Progenitor cell of endocrine pancreas (in vitro differentiated cells): ENCODE data around the gene RAB3A. TPM values are rescaled to one million over a fixed set of nuclear protein-coding genes. Genes with fewer than 3 reads are reported as not detected.
A peak's percentile ranks its signal among the peaks of the same experiment; 100 is the strongest.

Source experiments
- DNase-seq: peaks from one replicate; pipeline ENCODE4 v3.0.0; 2021; ENCODE audit warnings: low spot score; ENCODE audit not compliant: unreplicated experiment
- H3K27ac Mint-ChIP-seq: 2 replicates; pipeline ENCODE4 v1.8.0; 2021; ENCODE audit warnings: mild to moderate bottlenecking, moderate library complexity, mixed read lengths
- H3K27me3 Mint-ChIP-seq: 2 replicates; pipeline ENCODE4 v1.8.0; 2021; ENCODE audit warnings: mixed read lengths
- H3K36me3 Mint-ChIP-seq: 2 replicates; pipeline ENCODE4 v1.8.0; 2022; ENCODE audit warnings: mixed read lengths; ENCODE audit not compliant: insufficient read depth
- H3K4me1 Mint-ChIP-seq: 2 replicates; pipeline ENCODE4 v1.8.0; 2021; ENCODE audit warnings: low read depth, mixed read lengths
- H3K4me3 Mint-ChIP-seq: 2 replicates; pipeline ENCODE4 v1.8.0; 2021; ENCODE audit warnings: low read depth, mild to moderate bottlenecking, moderate library complexity, mixed read lengths
- H3K9me3 Mint-ChIP-seq: 2 replicates; pipeline ENCODE4 v1.8.0; 2021; ENCODE audit warnings: low read depth, mixed read lengths
- total RNA-seq: library from RNA; stranded (reverse); gene quantifications from 2 replicates; pipeline ENCODE4 v1.2.1, GENCODE V29; 2021
- TF ChIP-seq, protein P1 (sequence below): fragments of 200-600 bp; sonication (generic); IDR thresholded peaks from one replicate; pipeline ENCODE4 v1.5.0; 2021; ENCODE audit warnings: antibody characterized with exemption, mild to moderate bottlenecking; ENCODE audit not compliant: unreplicated experiment

RAB3A gene
- total RNA-seq, 1 donor from 2014 or later, result 3.3 TPM

DNA sequence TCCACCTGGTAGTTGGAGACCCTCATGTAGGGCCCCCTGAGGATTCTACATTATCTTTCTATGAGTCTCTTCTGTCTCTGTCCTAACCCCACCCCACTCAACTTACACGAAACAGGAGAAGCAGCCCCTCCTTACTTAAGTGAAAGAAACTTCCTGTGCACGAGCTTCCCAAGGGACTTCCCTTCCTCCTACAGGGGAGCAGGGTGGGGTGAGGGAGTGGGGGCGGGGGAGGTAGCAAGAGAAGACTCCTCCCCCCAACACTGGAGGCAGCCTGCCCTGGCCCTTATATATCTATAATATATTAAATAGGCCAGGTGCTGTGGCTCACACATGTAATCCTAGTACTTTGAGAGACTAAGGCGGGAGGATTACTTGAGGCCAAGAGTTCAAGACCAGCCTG is 27.9 kb upstream of the RAB3A start:
- DNase-seq, result no peak
- peaks cover 3% of the 10 kb centered on the region for H3K4me1 Mint-ChIP-seq
- H3K36me3 Mint-ChIP-seq, result no peaks in the 10 kb centered on the region
- H3K27me3 Mint-ChIP-seq, result peaks cover 59% of the 10 kb centered on the region
- TF ChIP-seq, protein P1, sequence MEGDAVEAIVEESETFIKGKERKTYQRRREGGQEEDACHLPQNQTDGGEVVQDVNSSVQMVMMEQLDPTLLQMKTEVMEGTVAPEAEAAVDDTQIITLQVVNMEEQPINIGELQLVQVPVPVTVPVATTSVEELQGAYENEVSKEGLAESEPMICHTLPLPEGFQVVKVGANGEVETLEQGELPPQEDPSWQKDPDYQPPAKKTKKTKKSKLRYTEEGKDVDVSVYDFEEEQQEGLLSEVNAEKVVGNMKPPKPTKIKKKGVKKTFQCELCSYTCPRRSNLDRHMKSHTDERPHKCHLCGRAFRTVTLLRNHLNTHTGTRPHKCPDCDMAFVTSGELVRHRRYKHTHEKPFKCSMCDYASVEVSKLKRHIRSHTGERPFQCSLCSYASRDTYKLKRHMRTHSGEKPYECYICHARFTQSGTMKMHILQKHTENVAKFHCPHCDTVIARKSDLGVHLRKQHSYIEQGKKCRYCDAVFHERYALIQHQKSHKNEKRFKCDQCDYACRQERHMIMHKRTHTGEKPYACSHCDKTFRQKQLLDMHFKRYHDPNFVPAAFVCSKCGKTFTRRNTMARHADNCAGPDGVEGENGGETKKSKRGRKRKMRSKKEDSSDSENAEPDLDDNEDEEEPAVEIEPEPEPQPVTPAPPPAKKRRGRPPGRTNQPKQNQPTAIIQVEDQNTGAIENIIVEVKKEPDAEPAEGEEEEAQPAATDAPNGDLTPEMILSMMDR, result no peak
- H3K9me3 Mint-ChIP-seq, result peaks cover 3% of the 10 kb centered on the region
- H3K4me3 Mint-ChIP-seq, result no peak overlapping the region
- no peak overlapping the region for H3K27ac Mint-ChIP-seq

DNA sequence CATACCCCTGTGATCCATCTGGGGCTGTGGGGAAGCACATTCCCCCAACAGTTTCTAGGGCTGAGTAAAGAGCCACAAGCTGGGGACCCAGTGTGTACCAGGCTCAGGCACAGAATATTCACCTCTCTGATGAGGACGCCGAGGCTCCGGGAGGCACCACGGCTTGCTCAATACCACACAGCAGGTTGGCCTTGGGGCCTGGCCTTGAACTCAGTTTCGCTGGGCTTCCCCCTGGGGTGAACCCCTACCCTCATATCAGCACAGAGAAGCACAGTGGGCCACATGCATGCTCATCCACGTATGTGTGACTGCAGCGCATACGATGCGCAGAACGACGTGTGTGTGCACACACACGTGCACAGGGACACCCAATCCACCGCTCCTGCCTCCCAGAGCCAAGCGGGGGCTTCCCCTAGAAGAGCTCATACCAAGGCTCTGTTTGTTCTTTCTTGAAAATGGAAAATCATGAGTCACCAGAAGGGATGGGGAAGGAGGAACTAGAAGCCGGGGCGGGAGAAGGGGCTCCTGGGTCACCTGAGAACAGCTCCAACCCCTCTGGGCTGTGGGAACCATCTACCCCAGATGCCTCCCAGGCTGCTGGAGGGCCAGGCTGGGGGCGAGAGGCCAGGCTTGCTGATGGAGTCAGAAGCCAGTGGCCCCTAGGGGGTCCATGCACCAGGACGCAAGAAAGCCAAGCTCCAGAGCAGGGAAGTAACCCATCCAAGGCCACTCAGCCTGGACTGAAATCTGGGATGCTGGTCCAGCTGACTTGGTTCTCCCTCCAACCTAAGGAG is 27.3 kb upstream of the RAB3A start:
- TF ChIP-seq, protein P1, result no peak
- Mint-ChIP-seq H3K27ac (no peak overlapping the region), H3K9me3 (peaks cover 3% of the 10 kb centered on the region), H3K36me3 (no peaks in the 10 kb centered on the region), H3K27me3 (peaks cover 57% of the 10 kb centered on the region), H3K4me3 (no peak overlapping the region), H3K4me1 (peaks cover 3% of the 10 kb centered on the region)
- DNase-seq, result no peak

GRCh38 chr19:18229915-18230314 is 26.1 kb upstream of the RAB3A start:
- peaks cover 3% of the 10 kb centered on the region for H3K4me1 Mint-ChIP-seq
- DNase-seq, result no peak
- peaks cover 59% of the 10 kb centered on the region for H3K27me3 Mint-ChIP-seq
- H3K27ac Mint-ChIP-seq, result no peak overlapping the region
- TF ChIP-seq, protein P1, result no peak
- H3K9me3 Mint-ChIP-seq, result peaks cover 3% of the 10 kb centered on the region
- H3K36me3 Mint-ChIP-seq, result no peaks in the 10 kb centered on the region
- no peak overlapping the region for H3K4me3 Mint-ChIP-seq

GRCh38 chr19:18229474-18229873 is 25.6 kb upstream of the RAB3A start:
- peaks cover 5% of the 10 kb centered on the region for H3K4me1 Mint-ChIP-seq
- H3K27ac Mint-ChIP-seq, result no peak overlapping the region
- TF ChIP-seq, protein P1, result peak; percentile 47
- no peaks in the 10 kb centered on the region for H3K36me3 Mint-ChIP-seq
- H3K4me3 Mint-ChIP-seq, result no peak overlapping the region
- H3K27me3 Mint-ChIP-seq, result peaks cover 59% of the 10 kb centered on the region
- DNase-seq, result no peak
- H3K9me3 Mint-ChIP-seq, result peaks cover 3% of the 10 kb centered on the region

- H3K36me3 Mint-ChIP-seq, result no peaks in the 10 kb centered on the region
- TF ChIP-seq, protein P1, result no peak
- DNase-seq, result no peak
- H3K9me3 Mint-ChIP-seq, result no peaks in the 10 kb centered on the region
- no peak overlapping the region for H3K4me3 Mint-ChIP-seq
- H3K27ac Mint-ChIP-seq, result no peak overlapping the region
- peaks cover 7% of the 10 kb centered on the region for H3K4me1 Mint-ChIP-seq
- peaks cover 55% of the 10 kb centered on the region for H3K27me3 Mint-ChIP-seq
These were observed 24.0 kb upstream of the RAB3A start for GRCh38 chr19:18227781-18228271.
